COR-L47 (cell line): ENCODE data around the gene TOPBP1.
"Not testable (repeated sequence)": the region's sequence is repeated elsewhere in the genome, so short reads cannot be mapped to it uniquely, and the experiment has no call there.

Source experiments
- DNase-seq: peaks from one replicate; lab custom pipeline; 2025; lab: John Stamatoyannopoulos, UW

The TOPBP1 gene

GRCh38 chr3:133570937-133571320 lies 90.8 kb downstream of the TOPBP1 start:
- DNase-seq = no peak

GRCh38 chr3:133570139-133570936 lies 91.4 kb downstream of the TOPBP1 start:
- no peak for DNase-seq

DNA sequence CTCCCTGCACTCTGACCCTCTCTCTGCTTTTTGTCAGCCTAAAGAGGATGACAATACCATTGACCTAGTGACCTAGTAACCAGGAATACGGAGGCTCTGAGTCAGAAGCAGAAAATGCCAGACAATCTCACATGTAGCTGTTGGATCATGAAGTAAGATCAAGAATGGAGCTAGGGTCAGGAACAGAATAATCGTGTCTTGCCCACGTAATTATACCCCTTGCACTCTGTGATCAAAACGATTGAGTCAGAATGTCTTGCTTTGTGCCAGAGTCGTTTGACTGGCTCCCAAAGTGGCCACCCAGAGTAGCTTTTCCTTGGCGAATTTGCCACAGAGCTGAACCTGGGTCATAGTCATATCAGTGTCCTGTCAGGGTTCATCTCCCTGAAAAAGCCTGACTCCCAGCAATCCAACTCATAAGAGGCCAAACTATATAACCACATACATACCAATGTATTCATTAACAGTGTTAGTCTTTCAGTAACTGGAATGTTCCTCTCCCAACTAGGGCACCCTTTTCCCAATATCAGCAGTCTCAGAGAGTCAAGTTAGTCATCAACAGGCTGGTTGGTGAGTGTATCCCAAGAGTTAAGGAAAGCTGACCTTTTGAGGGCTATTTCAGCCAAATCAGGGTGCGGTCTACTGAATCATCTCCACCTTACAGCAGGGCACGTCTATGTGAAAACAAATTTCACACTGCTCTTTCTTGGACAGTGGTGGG lies 93.3 kb downstream of the TOPBP1 start:
- DNase-seq = no peak

GRCh38 chr3:133563816-133564215 lies 97.9 kb downstream of the TOPBP1 start:
- DNase-seq = no peak

- no peak for DNase-seq
These were observed 98.6 kb downstream of the TOPBP1 start for GRCh38 chr3:133563186-133563591.

- DNase-seq = no peak
These were observed 99.4 kb downstream of the TOPBP1 start for GRCh38 chr3:133562376-133562775.

GRCh38 chr3:133561679-133562078 lies 100.1 kb downstream of the TOPBP1 start:
- no peak for DNase-seq

- DNase-seq = not testable (repeated sequence)
These were observed 110.2 kb downstream of the TOPBP1 start for GRCh38 chr3:133551589-133551988.
